ENCODE measurements around the gene BCAM.

- TF ChIP-seq CTCF (IDR thresholded peaks at IDR 0.05; ENCODE audit: borderline replicate concordance, extremely low read depth, low read length, poor library complexity, severe bottlenecking) (no peak), EZH2 (IDR thresholded peaks at IDR 0.05; ENCODE audit: borderline replicate concordance, low read depth, low read length, severe bottlenecking) (no peak)
Observed at GRCh38 chr19:44788971-44789370, 19.9 kb upstream of the BCAM start.
